GM18861 (cell line): ENCODE measurements around the gene ZNF20.
"Not testable (repeated sequence)": the region's sequence is repeated elsewhere in the genome, so short reads cannot be mapped to it uniquely, and the experiment has no call there.

Experiments
- ATAC-seq: cut with Tn5 transposase; IDR thresholded peaks from one replicate; pipeline ENCODE4 v1.9.1; 2021; ENCODE audit not compliant: unreplicated experiment

ZNF20 gene

GRCh38 chr19:12113121-12113520 lies 27.0 kb downstream of the ZNF20 start:
- no peak for ATAC-seq

- no peak for ATAC-seq
Measured at GRCh38 chr19:12112701-12113100, 27.4 kb downstream of the ZNF20 start.

- no peak for ATAC-seq
Measured at GRCh38 chr19:12111943-12112637, 28.1 kb downstream of the ZNF20 start.

GRCh38 chr19:12111176-12111575 lies 29.0 kb downstream of the ZNF20 start:
- ATAC-seq = no peak

- ATAC-seq = not testable (repeated sequence)
Measured at GRCh38 chr19:12103909-12104308, 36.2 kb downstream of the ZNF20 start.

- no peak for ATAC-seq
Measured at GRCh38 chr19:12098040-12098439, 42.1 kb downstream of the ZNF20 start.

- no peak for ATAC-seq
Measured at GRCh38 chr19:12095111-12095790, 44.9 kb downstream of the ZNF20 start.

- no peak for ATAC-seq
Measured at GRCh38 chr19:12093777-12094176, 46.4 kb downstream of the ZNF20 start.

GRCh38 chr19:12092956-12093355 lies 47.2 kb downstream of the ZNF20 start:
- ATAC-seq = no peak

GRCh38 chr19:12092065-12092867 lies 47.9 kb downstream of the ZNF20 start:
- ATAC-seq = no peak

- ATAC-seq = no peak
Measured at GRCh38 chr19:12090807-12091206, 49.3 kb downstream of the ZNF20 start.

GRCh38 chr19:12085074-12085818 lies 54.9 kb downstream of the ZNF20 start:
- no peak for ATAC-seq

GRCh38 chr19:12083336-12083735 lies 56.8 kb downstream of the ZNF20 start:
- not testable (repeated sequence) for ATAC-seq
